GM12878 (cell line): ENCODE results near the gene FMNL2.

Experiments
- ATF2 ChIP-seq: IDR thresholded peaks from 2 replicates; pipeline ENCODE4 v1.6.1; 2012; ENCODE audit warnings: low read length, inconsistent platforms
- ATF3 ChIP-seq: IDR thresholded peaks from 2 replicates; pipeline ENCODE4 v1.6.1; 2011; ENCODE audit warnings: low read depth, mild to moderate bottlenecking, low read length, moderate library complexity, borderline replicate concordance; ENCODE audit errors: extremely low read depth
- CEBPZ ChIP-seq: fragments of 150-350 bp; IDR thresholded peaks from 2 replicates; pipeline ENCODE4 v1.6.1; 2016; ENCODE audit warnings: low read depth, low read length
- EGR1 ChIP-seq, 2 experiments: IDR thresholded peaks; 1 replicate in 1 of 2; 2 replicates in 1 of 2; pipeline ENCODE4 v1.6.1; 2011 to 2012; ENCODE audit warnings: low read depth in 2 of 2, low read length in 2 of 2, borderline replicate concordance in 1 of 2, mild to moderate bottlenecking in 1 of 2, moderate library complexity in 1 of 2
- ESRRA ChIP-seq: IDR thresholded peaks from 2 replicates; pipeline ENCODE4 v1.6.1; 2012; ENCODE audit warnings: mild to moderate bottlenecking, low read length, improper control_type of control experiment
- EZH2 ChIP-seq: IDR thresholded peaks from 2 replicates; pipeline ENCODE4 v1.6.1; 2012; ENCODE audit warnings: low read depth, mild to moderate bottlenecking, control low read depth, inconsistent platforms, low read length, borderline replicate concordance; ENCODE audit not compliant: control insufficient read depth
- JUND ChIP-seq: IDR thresholded peaks from 2 replicates; pipeline ENCODE4 v1.6.1; 2012; ENCODE audit warnings: low read depth, mild to moderate bottlenecking, low read length, improper control_type of control experiment, moderate library complexity
- POLR2A ChIP-seq: IDR thresholded peaks from 2 replicates; pipeline ENCODE4 v1.6.1; 2011; ENCODE audit warnings: low read depth, mild to moderate bottlenecking, low read length
- POLR2AphosphoS5 ChIP-seq: IDR thresholded peaks from 2 replicates; pipeline ENCODE4 v1.6.1; 2011; ENCODE audit warnings: mild to moderate bottlenecking, low read length, inconsistent platforms
- SP1 ChIP-seq: IDR thresholded peaks from one replicate; pipeline ENCODE4 v1.6.1; 2011; ENCODE audit warnings: low read depth, low read length
- TF ChIP-seq, protein P1 (sequence below): fragments of 450-650 bp; conservative IDR thresholded peaks from 2 replicates; pipeline ENCODE4 v1.6.1; 2017; ENCODE audit warnings: mild to moderate bottlenecking, moderate library complexity
- TF ChIP-seq, protein P2 (sequence below), 3 experiments: IDR thresholded peaks in 2 of 3; conservative IDR thresholded peaks in 1 of 3; 2 replicates each; pipeline ENCODE4 v1.5.1; 2011; ENCODE audit warnings: low read depth in 3 of 3, low read length in 3 of 3, mild to moderate bottlenecking in 3 of 3, control low read depth in 2 of 3, moderate library complexity in 2 of 3, inconsistent platforms in 1 of 3, mixed read lengths in 1 of 3; ENCODE audit not compliant: control insufficient read depth in 2 of 3, insufficient read depth in 1 of 3; ENCODE audit errors: extremely low read depth in 1 of 3

DNA sequence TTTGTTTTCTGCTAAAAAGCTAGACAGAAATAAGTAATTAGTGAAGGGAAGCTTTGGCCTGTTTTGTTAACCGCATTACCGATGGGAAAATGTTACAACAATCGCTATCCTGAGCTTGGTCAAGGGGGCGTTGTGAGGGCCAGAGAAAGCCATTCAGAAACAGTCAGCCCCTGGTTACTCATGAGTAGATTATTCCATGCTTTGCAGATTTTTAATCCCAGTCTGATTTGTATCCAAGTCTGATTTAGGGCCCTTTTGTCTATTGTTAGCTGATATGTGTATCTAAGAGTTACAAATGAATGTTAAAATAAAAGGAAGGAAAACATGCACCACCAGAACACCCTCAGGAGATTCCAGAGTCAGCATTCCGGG is 283.2 kb downstream of the FMNL2 start:
- TF ChIP-seq POLR2AphosphoS5 (no peak), ATF3 (no peak), JUND (no peak), POLR2A (no peak), EZH2 (no peak), CEBPZ (no peak), EGR1 (IDR thresholded peaks at IDR 0.05; ENCODE audit: borderline replicate concordance in 1 of 2, low read depth in 2 of 2, low read length in 2 of 2) (no peak), ESRRA (no peak), SP1 (no peak), ATF2 (no peak)
- TF ChIP-seq, protein P1, sequence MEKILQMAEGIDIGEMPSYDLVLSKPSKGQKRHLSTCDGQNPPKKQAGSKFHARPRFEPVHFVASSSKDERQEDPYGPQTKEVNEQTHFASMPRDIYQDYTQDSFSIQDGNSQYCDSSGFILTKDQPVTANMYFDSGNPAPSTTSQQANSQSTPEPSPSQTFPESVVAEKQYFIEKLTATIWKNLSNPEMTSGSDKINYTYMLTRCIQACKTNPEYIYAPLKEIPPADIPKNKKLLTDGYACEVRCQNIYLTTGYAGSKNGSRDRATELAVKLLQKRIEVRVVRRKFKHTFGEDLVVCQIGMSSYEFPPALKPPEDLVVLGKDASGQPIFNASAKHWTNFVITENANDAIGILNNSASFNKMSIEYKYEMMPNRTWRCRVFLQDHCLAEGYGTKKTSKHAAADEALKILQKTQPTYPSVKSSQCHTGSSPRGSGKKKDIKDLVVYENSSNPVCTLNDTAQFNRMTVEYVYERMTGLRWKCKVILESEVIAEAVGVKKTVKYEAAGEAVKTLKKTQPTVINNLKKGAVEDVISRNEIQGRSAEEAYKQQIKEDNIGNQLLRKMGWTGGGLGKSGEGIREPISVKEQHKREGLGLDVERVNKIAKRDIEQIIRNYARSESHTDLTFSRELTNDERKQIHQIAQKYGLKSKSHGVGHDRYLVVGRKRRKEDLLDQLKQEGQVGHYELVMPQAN = no peak
- TF ChIP-seq, protein P2, sequence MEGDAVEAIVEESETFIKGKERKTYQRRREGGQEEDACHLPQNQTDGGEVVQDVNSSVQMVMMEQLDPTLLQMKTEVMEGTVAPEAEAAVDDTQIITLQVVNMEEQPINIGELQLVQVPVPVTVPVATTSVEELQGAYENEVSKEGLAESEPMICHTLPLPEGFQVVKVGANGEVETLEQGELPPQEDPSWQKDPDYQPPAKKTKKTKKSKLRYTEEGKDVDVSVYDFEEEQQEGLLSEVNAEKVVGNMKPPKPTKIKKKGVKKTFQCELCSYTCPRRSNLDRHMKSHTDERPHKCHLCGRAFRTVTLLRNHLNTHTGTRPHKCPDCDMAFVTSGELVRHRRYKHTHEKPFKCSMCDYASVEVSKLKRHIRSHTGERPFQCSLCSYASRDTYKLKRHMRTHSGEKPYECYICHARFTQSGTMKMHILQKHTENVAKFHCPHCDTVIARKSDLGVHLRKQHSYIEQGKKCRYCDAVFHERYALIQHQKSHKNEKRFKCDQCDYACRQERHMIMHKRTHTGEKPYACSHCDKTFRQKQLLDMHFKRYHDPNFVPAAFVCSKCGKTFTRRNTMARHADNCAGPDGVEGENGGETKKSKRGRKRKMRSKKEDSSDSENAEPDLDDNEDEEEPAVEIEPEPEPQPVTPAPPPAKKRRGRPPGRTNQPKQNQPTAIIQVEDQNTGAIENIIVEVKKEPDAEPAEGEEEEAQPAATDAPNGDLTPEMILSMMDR (IDR thresholded peaks at IDR 0.05 in 2 of 3, conservative IDR thresholded peaks at IDR 0.05 in 1 of 3; ENCODE audit: control insufficient read depth in 2 of 3, extremely low read depth in 1 of 3, insufficient read depth in 1 of 3, low read depth in 3 of 3, low read length in 3 of 3) = no peak
